Ishikawa (cell line): Measurements from ENCODE around the gene YJEFN3.

Experiments
- CEBPB ChIP-seq: IDR thresholded peaks from 2 replicates; pipeline ENCODE4 v1.6.1; 2012
- CREB1 ChIP-seq: IDR thresholded peaks from 2 replicates; pipeline ENCODE4 v1.6.1; 2012; ENCODE audit warnings: low read depth
- EGR1 ChIP-seq: IDR thresholded peaks from 2 replicates; pipeline ENCODE4 v1.6.1; 2012
- EP300 ChIP-seq: IDR thresholded peaks from 2 replicates; pipeline ENCODE4 v1.6.1; 2012; ENCODE audit warnings: borderline replicate concordance
- FOXM1 ChIP-seq: IDR thresholded peaks from 2 replicates; pipeline ENCODE4 v1.6.1; 2012; ENCODE audit warnings: low read depth, borderline replicate concordance
- MAX ChIP-seq: IDR thresholded peaks from 2 replicates; pipeline ENCODE4 v1.6.1; 2012
- NFIC ChIP-seq: IDR thresholded peaks from 2 replicates; pipeline ENCODE4 v1.6.1; 2012
- RAD21 ChIP-seq: IDR thresholded peaks from 2 replicates; pipeline ENCODE4 v1.6.1; 2012; ENCODE audit warnings: low read depth
- REST ChIP-seq: IDR thresholded peaks from 2 replicates; pipeline ENCODE4 v1.6.1; 2012; ENCODE audit warnings: low read depth, mild to moderate bottlenecking
- TAF1 ChIP-seq: IDR thresholded peaks from 2 replicates; pipeline ENCODE4 v1.6.1; 2012; ENCODE audit warnings: low read depth, mild to moderate bottlenecking
- TCF12 ChIP-seq: IDR thresholded peaks from 2 replicates; pipeline ENCODE4 v1.6.1; 2012; ENCODE audit warnings: low read depth
- TEAD4 ChIP-seq: IDR thresholded peaks from 2 replicates; pipeline ENCODE4 v1.6.1; 2012
- USF1 ChIP-seq: IDR thresholded peaks from 2 replicates; pipeline ENCODE4 v1.6.1; 2012
- YY1 ChIP-seq: IDR thresholded peaks from 2 replicates; pipeline ENCODE4 v1.6.1; 2012; ENCODE audit warnings: low read depth
- ZBTB7A ChIP-seq: IDR thresholded peaks from 2 replicates; pipeline ENCODE4 v1.6.1; 2012; ENCODE audit warnings: low read depth

The YJEFN3 gene

GRCh38 chr19:19544257-19544953 lies 15.7 kb downstream of the YJEFN3 start:
- TF ChIP-seq NFIC (no peak), REST (no peak), CEBPB (no peak), TEAD4 (no peak), FOXM1 (no peak), MAX (no peak), TCF12 (no peak), YY1 (no peak)

- no peak for TF ChIP-seq NFIC
- TF ChIP-seq USF1: no peak
Observed at GRCh38 chr19:19544954-19545591, 16.4 kb downstream of the YJEFN3 start.

GRCh38 chr19:19545707-19546106 lies 17.0 kb downstream of the YJEFN3 start:
- TF ChIP-seq FOXM1 (no peak), RAD21 (no peak), TCF12 (no peak), EP300 (no peak), CREB1 (no peak), USF1 (no peak)

- no peak for TF ChIP-seq REST
- TF ChIP-seq CREB1: no peak
- TF ChIP-seq USF1: no peak
- TF ChIP-seq EP300: no peak
- no peak for TF ChIP-seq ZBTB7A
- TF ChIP-seq EGR1: no peak
- TF ChIP-seq NFIC: no peak
- no peak for TF ChIP-seq TAF1
- no peak for TF ChIP-seq MAX
- TF ChIP-seq CEBPB: no peak
- no peak for TF ChIP-seq FOXM1
- no peak for TF ChIP-seq YY1
- TF ChIP-seq TEAD4: no peak
- no peak for TF ChIP-seq RAD21
- no peak for TF ChIP-seq TCF12
Observed at GRCh38 chr19:19546751-19547162, 18.0 kb downstream of the YJEFN3 start.

GRCh38 chr19:19547674-19548336 lies 19.1 kb downstream of the YJEFN3 start:
- TF ChIP-seq YY1 (no peak), REST (no peak), NFIC (no peak), EP300 (no peak), TAF1 (no peak), CREB1 (no peak), USF1 (no peak), EGR1 (no peak), RAD21 (no peak), TCF12 (no peak), FOXM1 (no peak), TEAD4 (no peak), ZBTB7A (no peak), CEBPB (no peak), MAX (no peak)
